Measurements from ENCODE around the gene BCL7C.

The BCL7C gene

GRCh38 chr16:30858829-30859423 is 35.0 kb downstream of the BCL7C start:
- DNase-seq: no peak

GRCh38 chr16:30858111-30858495 is 35.8 kb downstream of the BCL7C start:
- DNase-seq: no peak

DNA sequence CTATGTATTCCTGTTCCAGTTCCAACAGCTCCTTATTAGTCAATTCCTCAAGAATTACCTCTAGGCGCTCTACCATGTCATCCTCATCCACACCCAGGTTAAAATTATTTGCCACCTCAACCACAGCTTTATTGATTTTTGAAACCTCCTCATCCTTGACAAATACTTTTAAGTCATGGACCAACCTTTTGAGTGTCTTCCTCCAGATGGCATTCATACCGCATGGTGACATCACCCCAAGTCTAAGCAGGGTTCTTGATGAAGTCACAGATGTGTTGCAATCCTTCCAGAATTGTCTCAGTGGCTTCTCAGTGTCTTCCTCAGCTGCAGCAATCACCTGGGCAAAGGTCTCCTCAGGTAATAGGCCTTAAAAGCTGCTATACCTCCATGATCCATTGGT is 40.1 kb downstream of the BCL7C start:
- no peak for DNase-seq

- no peak for DNase-seq
Measured at GRCh38 chr16:30850246-30850645, 43.6 kb downstream of the BCL7C start.

DNA sequence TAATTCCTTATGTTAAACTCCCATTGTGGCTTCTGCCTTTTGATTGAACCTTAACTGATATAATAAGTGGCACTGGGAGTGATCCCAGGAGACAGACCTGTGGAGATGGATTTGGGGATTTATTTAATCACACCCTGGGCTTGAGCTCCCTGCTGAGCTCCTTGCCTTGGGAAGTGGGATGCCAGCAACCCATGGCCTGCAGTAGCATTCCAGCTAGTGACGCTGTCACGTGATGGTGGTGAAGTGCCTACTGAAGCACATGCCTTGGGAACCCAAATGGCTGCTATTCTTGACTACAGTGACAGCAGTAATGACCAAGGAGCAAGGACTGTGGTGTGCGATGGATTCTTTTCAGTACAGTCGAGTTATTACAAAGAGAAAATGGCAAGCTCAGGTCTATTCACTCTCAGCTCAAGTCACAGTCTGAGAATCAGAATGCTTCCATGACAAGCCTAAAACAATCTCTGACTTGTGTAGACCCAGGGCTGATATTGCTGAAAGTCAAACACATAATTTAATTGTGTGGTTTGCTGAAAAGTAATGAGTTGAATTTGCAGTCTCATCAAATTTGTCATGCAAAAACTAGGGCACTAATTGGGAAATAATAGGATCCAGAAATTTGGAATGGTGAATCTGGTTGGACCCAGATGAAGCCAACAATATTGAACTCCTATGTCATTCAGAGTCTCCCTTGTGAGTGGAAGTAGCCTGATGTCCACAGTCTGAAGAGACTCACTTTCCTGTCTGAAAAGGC is 47.1 kb downstream of the BCL7C start:
- DNase-seq: no peak

DNA sequence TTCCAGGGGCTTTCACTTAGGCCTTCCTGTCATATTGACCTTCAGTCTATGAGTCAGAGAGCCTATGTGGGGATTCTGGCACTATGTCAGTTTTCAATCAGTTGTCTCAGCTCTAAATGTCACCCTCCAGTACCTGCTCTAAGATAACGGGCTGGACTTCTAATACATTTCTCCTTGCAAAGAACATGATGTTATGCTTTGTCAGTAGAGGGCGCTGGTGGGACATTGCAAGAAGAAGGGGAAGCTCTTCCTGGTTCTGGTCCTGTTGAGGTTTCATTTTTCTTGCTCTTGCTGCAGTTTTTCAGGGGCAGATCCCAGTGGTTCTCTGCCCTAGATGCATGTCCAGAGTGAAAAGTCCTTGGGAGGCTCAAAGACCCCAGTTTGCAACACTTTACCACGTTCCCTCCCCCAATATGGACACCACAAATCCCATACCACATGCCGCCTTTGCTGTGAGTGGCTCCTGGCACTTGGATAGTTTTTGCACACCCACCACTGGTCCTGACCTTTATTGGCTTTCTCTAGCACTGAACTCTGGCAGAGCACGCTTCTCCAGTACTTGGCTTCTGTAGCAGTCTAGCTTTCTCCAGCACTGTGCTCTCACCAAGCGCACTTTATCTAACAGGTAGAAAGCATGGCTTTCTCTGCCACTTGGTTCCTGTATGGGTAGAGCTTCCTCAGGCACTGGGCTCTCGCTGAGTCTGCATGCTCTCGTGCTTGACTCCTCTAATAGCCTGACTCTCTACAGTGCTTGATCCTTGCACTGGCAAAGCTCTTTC is 49.0 kb downstream of the BCL7C start:
- DNase-seq: peak; percentile 89

DNA sequence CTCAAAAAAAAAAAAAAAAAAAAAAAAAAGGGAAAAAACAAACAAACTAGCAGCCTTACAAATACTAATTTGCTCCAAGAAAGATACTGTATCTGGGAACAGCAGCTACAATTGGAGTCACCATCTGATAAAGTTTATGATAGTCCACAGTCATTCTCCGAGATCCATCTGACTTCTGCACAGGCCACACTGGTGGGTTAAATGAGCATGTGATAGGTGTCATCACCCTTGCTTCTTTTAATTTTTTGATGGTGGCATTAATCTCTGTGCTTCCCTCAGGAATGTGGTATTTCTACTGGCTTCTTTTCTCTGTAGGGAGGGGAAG is 49.6 kb downstream of the BCL7C start:
- no peak for DNase-seq

DNA sequence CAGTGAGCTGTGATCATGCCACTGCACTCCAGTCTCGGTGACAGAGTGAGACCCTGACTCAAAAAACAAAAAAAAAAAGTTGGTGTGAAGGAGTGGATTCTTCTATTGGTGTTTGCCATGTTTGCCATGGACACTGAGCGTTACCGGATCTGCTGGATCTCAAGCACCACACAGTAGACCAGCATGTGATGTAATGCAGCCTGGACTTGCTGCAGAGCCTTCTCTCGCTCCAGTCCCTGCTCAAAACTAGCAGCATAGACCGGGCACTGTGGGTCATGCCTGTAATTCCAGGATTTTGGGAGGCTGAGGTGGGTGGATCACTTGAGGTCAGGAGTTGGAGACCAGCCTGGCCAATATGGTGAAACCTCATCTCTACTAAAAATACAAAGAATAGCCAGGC is 50.4 kb downstream of the BCL7C start:
- no peak for DNase-seq

- no peak for DNase-seq
Measured at GRCh38 chr16:30842971-30843370, 50.9 kb downstream of the BCL7C start.

DNA sequence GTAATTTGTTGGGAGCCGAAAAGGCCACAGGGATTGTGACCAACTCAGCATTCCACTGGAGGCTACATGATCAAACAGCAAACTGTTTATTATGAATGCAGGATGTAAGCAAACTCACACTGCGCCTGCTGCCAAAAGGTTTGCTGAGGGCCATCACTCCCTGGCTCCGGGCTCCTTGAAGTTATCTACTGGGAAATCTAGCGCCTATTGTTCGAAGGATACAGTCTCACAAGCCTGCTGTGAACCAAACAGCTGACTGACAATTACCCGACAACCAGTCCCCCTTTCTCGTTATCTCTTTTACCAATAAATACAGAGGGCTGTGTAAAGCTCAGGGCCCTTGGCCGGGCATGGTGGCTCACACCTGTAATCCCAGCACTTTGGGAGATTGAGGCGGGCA is 52.5 kb downstream of the BCL7C start:
- DNase-seq: no peak

DNA sequence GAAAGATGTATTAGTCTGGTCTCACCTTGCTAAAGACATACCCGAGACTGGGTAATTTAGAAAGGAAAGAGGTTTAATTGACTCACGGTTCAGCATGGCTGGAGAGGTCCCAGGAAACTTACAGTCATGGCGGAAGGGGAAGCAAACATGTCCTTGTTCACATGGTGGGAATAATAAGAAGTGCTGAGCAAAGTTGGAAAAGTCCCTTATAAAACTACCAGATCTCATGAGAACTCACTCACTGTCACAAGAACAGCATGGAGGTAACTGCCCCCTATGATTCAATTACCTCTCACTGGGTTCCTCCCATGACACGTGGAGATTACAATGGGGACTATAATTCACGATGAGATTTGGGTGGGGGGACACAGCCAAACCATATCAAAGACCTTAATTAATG is 53.3 kb downstream of the BCL7C start:
- DNase-seq: no peak

DNA sequence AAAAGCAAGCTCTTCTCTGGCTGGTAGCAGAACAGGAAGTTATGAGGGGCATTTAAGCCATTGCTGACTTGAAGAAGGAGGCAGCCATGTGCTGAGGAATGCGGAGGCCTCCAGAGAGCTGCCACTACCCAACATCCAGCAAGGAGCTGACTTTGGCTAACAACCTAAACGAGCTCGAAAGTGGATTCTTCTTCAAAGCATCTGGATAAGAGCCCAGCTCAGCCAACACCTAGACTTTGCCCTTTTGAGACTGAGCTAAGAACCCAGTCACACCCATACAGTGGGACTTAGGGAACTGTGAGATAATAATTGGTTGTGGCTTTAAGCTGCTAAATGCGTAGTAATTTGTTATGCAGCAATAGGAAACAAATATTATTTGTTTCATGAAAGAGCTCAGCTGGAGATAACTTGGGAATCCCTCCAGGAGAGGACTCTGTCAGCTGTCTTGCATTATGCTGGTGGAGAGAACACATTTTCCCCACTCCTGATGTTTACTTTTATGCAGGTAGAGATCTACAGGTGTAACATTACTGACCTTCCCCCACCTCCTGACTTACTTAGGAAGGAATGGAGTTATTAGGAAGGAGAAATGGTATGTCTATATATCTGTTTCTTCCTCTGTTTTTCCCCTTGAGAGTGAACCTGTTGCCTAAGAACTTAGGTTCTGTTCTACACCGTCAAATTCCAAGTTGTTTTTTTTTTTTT is 54.2 kb downstream of the BCL7C start:
- DNase-seq: no peak

DNA sequence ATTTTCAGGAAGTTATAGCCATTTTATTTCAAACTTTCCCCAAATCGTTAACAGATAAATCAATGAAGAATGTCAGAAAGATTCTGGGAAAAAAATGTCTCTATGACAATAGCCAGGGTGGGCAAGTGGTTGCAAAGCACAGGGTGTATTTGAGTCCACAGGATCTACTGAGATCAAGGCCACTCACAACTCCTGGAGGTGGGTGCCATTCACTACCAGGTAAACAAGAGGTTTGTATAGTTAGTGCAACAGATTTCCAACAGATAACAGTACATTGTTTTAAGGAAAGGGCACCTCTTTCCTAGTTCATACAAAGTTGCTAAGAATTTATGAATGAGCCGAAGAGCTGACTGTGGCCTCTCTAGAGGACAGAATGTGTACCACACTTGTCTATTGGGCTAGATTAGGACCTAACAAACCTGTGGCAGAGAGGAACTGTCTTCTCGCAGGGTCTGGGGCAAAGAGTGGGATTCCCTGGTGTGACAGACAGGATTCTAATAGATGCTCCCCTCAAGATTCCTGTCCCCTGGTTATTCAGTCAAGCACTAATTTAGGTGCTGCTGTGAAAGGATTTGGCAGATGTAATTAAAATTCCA is 54.9 kb downstream of the BCL7C start:
- no peak for DNase-seq

- no peak for DNase-seq
Measured at GRCh38 chr16:30837904-30838303, 56.0 kb downstream of the BCL7C start.
